Transverse colon (tissue), 4 donors: ENCODE results near the gene FANK1.

Experiments used
- CTCF ChIP-seq, 5 experiments: fragments of 200-600 bp in 3 of 5; fragments of 450-650 bp in 2 of 5; sonication (generic) in 3 of 5; IDR thresholded peaks; 1 replicate in 2 of 5; 2 replicates in 3 of 5; pipeline ENCODE4 v1.5.1; 2016 to 2017; ENCODE audit warnings: antibody characterized with exemption in 5 of 5, inconsistent platforms in 3 of 5, mild to moderate bottlenecking in 2 of 5, moderate library complexity in 1 of 5
- EP300 ChIP-seq: sonication (generic); formaldehyde crosslinking; IDR thresholded peaks from one replicate; pipeline ENCODE4 v1.6.1; 2017; ENCODE audit warnings: antibody characterized with exemption, low read depth
- POLR2AphosphoS5 ChIP-seq, 3 donors: sonication (generic); formaldehyde crosslinking; IDR thresholded peaks; one replicate each; pipeline ENCODE4 v1.6.1; 2016; ENCODE audit warnings: antibody characterized with exemption in 3 of 3

GRCh38 chr10:125882596-125882995 lies 13.8 kb upstream of the FANK1 start:
- no peak for TF ChIP-seq POLR2AphosphoS5 (IDR thresholded peaks at IDR 0.05)
- no peak for TF ChIP-seq EP300
- no peak for TF ChIP-seq CTCF (IDR thresholded peaks at IDR 0.05)
